Spleen (tissue), 11 donors: Measurements from ENCODE around the gene STAT1. TPM values are rescaled to one million over a fixed set of nuclear protein-coding genes. Genes with fewer than 3 reads are reported as not detected.

ENCODE experiments used
- DNase-seq: peaks from one replicate; pipeline ENCODE4 v3.0.0-alpha.2; 2020
- H3K27ac ChIP-seq, 8 donors: fragments of 200-600 bp; sonication (generic) in 7 of 8; 1 replicate in 4 of 8; 2 replicates in 4 of 8; pipeline versions ENCODE4 v1.5.0 to v1.8.0; 2016 to 2021; ENCODE audit warnings: inconsistent platforms in 4 of 8, mild to moderate bottlenecking in 4 of 8, moderate library complexity in 1 of 8
- H3K27me3 ChIP-seq, 7 donors: fragments of 200-600 bp; sonication (generic) in 6 of 7; replicated peaks in 1 of 7; 1 replicate in 4 of 7; 2 replicates in 3 of 7; pipeline versions ENCODE4 v1.5.0 to v1.8.0; 2016 to 2021; ENCODE audit warnings: inconsistent platforms in 3 of 7, mild to moderate bottlenecking in 1 of 7
- H3K36me3 ChIP-seq, 6 donors: fragments of 200-600 bp; sonication (generic) in 5 of 6; 1 replicate in 4 of 6; 2 replicates in 2 of 6; pipeline versions ENCODE4 v1.5.0 to v1.8.0; 2016 to 2021; ENCODE audit warnings: inconsistent platforms in 2 of 6
- H3K4me1 ChIP-seq, 6 donors: fragments of 200-600 bp; sonication (generic) in 5 of 6; 1 replicate in 3 of 6; 2 replicates in 3 of 6; pipeline versions ENCODE4 v1.5.0 to v1.8.0; 2016 to 2021; ENCODE audit warnings: inconsistent platforms in 3 of 6
- H3K4me3 ChIP-seq, 8 donors: fragments of 200-600 bp; sonication (generic) in 7 of 8; 1 replicate in 4 of 8; 2 replicates in 4 of 8; pipeline versions ENCODE4 v1.5.0 to v1.8.0; 2016 to 2021; ENCODE audit warnings: inconsistent platforms in 4 of 8, mild to moderate bottlenecking in 4 of 8, moderate library complexity in 2 of 8
- H3K9me3 ChIP-seq, 8 donors: fragments of 200-600 bp; sonication (generic) in 7 of 8; 1 replicate in 4 of 8; 2 replicates in 4 of 8; pipeline versions ENCODE4 v1.5.0 to v1.8.0; 2016 to 2021; ENCODE audit warnings: inconsistent platforms in 4 of 8
- CTCF ChIP-seq, 11 experiments: fragments of 200-600 bp in 7 of 11; fragments of 450-650 bp in 4 of 11; sonication (generic) in 4 of 11; IDR thresholded peaks in 8 of 11; conservative IDR thresholded peaks in 3 of 11; 1 replicate in 7 of 11; 2 replicates in 4 of 11; pipeline versions ENCODE4 v1.4.0 to v1.8.0; 2016 to 2021; ENCODE audit warnings: antibody characterized with exemption in 11 of 11, inconsistent platforms in 4 of 11, mild to moderate bottlenecking in 1 of 11
- POLR2A ChIP-seq, 3 donors: fragments of 450-650 bp; IDR thresholded peaks; one replicate each; pipeline ENCODE4 v1.5.1; 2017; ENCODE audit warnings: antibody characterized with exemption in 3 of 3, mild to moderate bottlenecking in 1 of 3
- POLR2AphosphoS5 ChIP-seq, 3 donors: sonication (generic); formaldehyde crosslinking; IDR thresholded peaks; one replicate each; pipeline ENCODE4 v1.5.1; 2017; ENCODE audit warnings: antibody characterized with exemption in 3 of 3
- WGBS, 5 donors: extraction: QIAGEN DNeasy Blood & Tissue Kit in 3 of 5; methylation state at CpG; one replicate each; pipeline versions ENCODE4 v1.1.5 to v1.1.7; 2013 to 2018; 5-methylcytosine and 5-hydroxymethylcytosine counted together
- intact Hi-C: fragments of 100-400 bp; cut with DNase I; formaldehyde crosslinking; loops from one replicate; pipeline ENCODE4 v1.15.0; 2023; ENCODE audit warnings: low total_unique reads
- polyA plus RNA-seq, 3 donors: library from polyadenylated mRNA; stranded (reverse); fragments of 200-250 nt; gene quantifications; one replicate each; pipeline ENCODE4 v1.2.1, GENCODE V29; 2013
- total RNA-seq, 7 donors: library from RNA; depleted of rRNA in 3 of 7; stranded (reverse); fragments of >200 nt in 3 of 7; fragmentation: NEBNext Ultra II Directional in 4 of 7; extraction: Animal tissue kit (Norgen Biotek cat#: 25700) in 4 of 7; gene quantifications; one replicate each; pipeline versions ENCODE4 v1.1.0 to v1.2.1, GENCODE V29; 2016 to 2021
- donor health status: healthy with polysubstance abuse.
- donor health status: DM: no; HTN: no; CAD: no; lungs with moderate emphysema.
- donor health status: DM: no; HTN: no; CAD: no.
- donor health status: Bipolar disorder and iron deficiency.
- donor health status: healthy.
- donor health status: DM: no; HTN: no; CAD: no.
- donor health status: DM: yes; HTN: yes; CAD: no.

The STAT1 gene
- total and polyA plus RNA-seq, 10 donors: 19.5 to 246 (median 119) TPM

GRCh38 chr2:190959911-190960788, 53.8 kb downstream of the STAT1 start:
- TF ChIP-seq POLR2AphosphoS5 (IDR thresholded peaks at IDR 0.05) (no peak), POLR2A (IDR thresholded peaks at IDR 0.05) (no peak), CTCF (IDR thresholded peaks at IDR 0.05 in 8 of 11, conservative IDR thresholded peaks at IDR 0.05 in 3 of 11) (no peak)
- Histone ChIP-seq H3K27me3 (no peaks in the 10 kb centered on the region), H3K4me1 (peaks cover 0 to 15% (median 6%) of the 10 kb centered on the region in 6 donors), H3K4me3 (no peak overlapping the region), H3K9me3 (peaks cover 0 to 21% (median 16%) of the 10 kb centered on the region in 8 donors), H3K27ac (no peak overlapping the region), H3K36me3 (peaks cover 3 to 68% (median 31%) of the 10 kb centered on the region in 6 donors)
- intact Hi-C loops: no loop called here
- DNase-seq: no peak
- WGBS, 5 donors: 85 to 93% (median 92%) methylated on average over 5 of the region's 5 CpGs

GRCh38 chr2:190953257-190953656, 60.7 kb downstream of the STAT1 start:
- intact Hi-C loops: no loop called here
- TF ChIP-seq CTCF (IDR thresholded peaks at IDR 0.05 in 8 of 11, conservative IDR thresholded peaks at IDR 0.05 in 3 of 11): no peak
- no peak for TF ChIP-seq POLR2A (IDR thresholded peaks at IDR 0.05)
- no peak for TF ChIP-seq POLR2AphosphoS5 (IDR thresholded peaks at IDR 0.05)
- no peak for DNase-seq
- Histone ChIP-seq H3K27ac (no peak overlapping the region), H3K36me3 (peaks cover 0 to 15% (median 0%) of the 10 kb centered on the region in 6 donors), H3K27me3 (no peaks in the 10 kb centered on the region), H3K9me3 (peaks cover 0 to 25% (median 18%) of the 10 kb centered on the region in 8 donors), H3K4me1 (peaks cover under 1 to 9% (median 5%) of the 10 kb centered on the region in 6 donors), H3K4me3 (no peak overlapping the region)
- 67 to 84% (median 80%) methylated on average over 4 of the region's 4 CpGs for WGBS, 5 donors

GRCh38 chr2:190950566-190950991, 63.4 kb downstream of the STAT1 start:
- no peak for TF ChIP-seq POLR2A (IDR thresholded peaks at IDR 0.05)
- peak in 1 of 3 donors; percentile 13 for TF ChIP-seq POLR2AphosphoS5 (IDR thresholded peaks at IDR 0.05)
- no peak for DNase-seq
- intact Hi-C loops: no loop called here
- Histone ChIP-seq H3K27ac (no peak overlapping the region), H3K4me3 (no peak overlapping the region), H3K9me3 (peaks cover 0 to 8% (median 6%) of the 10 kb centered on the region in 8 donors), H3K4me1 (peaks cover 12 to 27% (median 21%) of the 10 kb centered on the region in 6 donors), H3K27me3 (no peaks in the 10 kb centered on the region), H3K36me3 (peaks cover 0 to 6% (median 0%) of the 10 kb centered on the region in 6 donors)
- 86 to 98% (median 91%) methylated on average over 3 of the region's 3 CpGs for WGBS, 5 donors

- no peaks in the 10 kb centered on the region for H3K9me3 ChIP-seq
- no peaks in the 10 kb centered on the region for H3K36me3 ChIP-seq
- DNase-seq: no peak
- H3K4me3 ChIP-seq: no peak overlapping the region
- intact Hi-C loops: no loop called here
- 72 to 84% (median 75%) methylated on average over 2 of the region's 2 CpGs for WGBS, 5 donors
- TF ChIP-seq POLR2A (IDR thresholded peaks at IDR 0.05) (no peak), POLR2AphosphoS5 (IDR thresholded peaks at IDR 0.05) (no peak), CTCF (IDR thresholded peaks at IDR 0.05 in 8 of 11, conservative IDR thresholded peaks at IDR 0.05 in 3 of 11) (no peak)
- peak overlapping the region in 4 of 8 donors; percentile 36 to 54 (median 48) for H3K27ac ChIP-seq
- H3K4me1 ChIP-seq: peaks cover 12 to 27% (median 21%) of the 10 kb centered on the region in 6 donors
- no peaks in the 10 kb centered on the region for H3K27me3 ChIP-seq
These were observed 65.3 kb downstream of the STAT1 start for GRCh38 chr2:190948671-190949070.
